Measurements from ENCODE around the gene CELF4. TPM values are rescaled to one million over a fixed set of nuclear protein-coding genes. Genes with fewer than 3 reads are reported as not detected.

Gene CELF4
- total and polyA plus RNA-seq, 2 of the 4 experiments (the other 2 are of a cell fraction) = not detected

DNA sequence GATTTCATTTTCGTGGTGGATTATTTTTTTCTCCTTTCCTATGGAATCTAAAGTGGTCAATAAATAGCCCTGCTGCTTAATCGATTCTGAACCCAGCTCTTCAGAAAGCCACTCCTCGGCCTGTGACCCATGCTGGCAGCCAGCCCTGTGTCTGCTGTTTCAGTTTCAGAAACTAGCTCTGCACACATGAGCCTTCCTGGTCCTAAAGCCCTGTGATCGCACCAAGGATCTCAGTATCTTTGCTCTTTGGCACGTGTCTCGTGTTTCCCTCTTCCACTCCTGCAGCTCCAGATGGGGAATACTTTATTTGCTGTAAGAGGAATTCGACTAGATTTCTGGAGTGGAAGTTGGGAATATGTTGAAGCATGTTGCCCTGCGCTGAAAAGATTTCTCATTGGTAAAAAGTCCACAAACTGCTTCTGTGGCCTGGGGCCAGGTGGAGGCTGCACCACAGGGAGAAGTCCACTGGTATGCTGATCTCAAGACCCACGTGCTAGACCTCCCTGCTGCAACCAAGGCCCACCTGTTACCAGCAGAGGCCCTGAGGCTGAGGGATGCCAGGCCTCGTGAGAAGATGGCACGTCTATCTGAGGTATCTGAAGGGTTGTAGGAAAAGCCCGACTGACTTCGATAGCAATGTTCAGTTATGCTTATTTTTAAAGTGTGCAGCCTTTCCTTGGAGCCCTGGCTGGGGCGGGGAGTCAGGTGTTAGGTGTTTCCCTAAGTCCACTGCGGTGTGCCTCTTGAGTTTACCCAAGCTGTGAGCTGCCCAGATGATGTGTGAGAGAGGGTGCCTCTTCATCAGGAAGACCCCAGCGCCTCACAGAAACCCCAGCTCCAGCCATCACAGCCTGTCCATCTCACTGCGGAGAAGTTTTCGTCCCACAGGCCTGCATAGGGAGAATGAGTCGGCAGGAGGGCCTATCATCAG is 33.6 kb upstream of the CELF4 start:
- Histone ChIP-seq H3K4me2 (ENCODE audit: low read depth, low read length) (no peak overlapping the region), H2BK15ac (ENCODE audit: low read depth, low read length) (no peak overlapping the region), H3K36me3 (ENCODE audit: control insufficient read depth, insufficient read depth, low read length) (no peaks in the 10 kb centered on the region), H3K9me1 (ENCODE audit: insufficient read depth, low read length) (no peaks in the 10 kb centered on the region), H3K9me3 (ENCODE audit: control insufficient read depth, insufficient read depth, low read length) (no peaks in the 10 kb centered on the region), H2AK5ac (ENCODE audit: low read depth, low read length) (no peak overlapping the region), H3K18ac (ENCODE audit: low read depth, low read length) (no peak overlapping the region), H3K23ac (ENCODE audit: low read depth, low read length) (no peak overlapping the region), H2BK5ac (ENCODE audit: low read depth, low read length, poor library complexity, severe bottlenecking) (no peak overlapping the region), H4K8ac (ENCODE audit: low read depth in 2 of 2, low read length in 2 of 2) (no peak overlapping the region), H3K27me3 (ENCODE audit: control insufficient read depth, insufficient read depth, low read length) (no peaks in the 10 kb centered on the region), H3K4ac (ENCODE audit: low read depth, low read length) (no peak overlapping the region), H3K56ac (ENCODE audit: extremely low read depth, insufficient read depth, low read length) (no peak overlapping the region), H3K4me1 (ENCODE audit: control insufficient read depth, insufficient read depth, low read length) (no peaks in the 10 kb centered on the region), H2BK120ac (ENCODE audit: low read depth, low read length) (no peak overlapping the region), H2AK9ac (replicated peaks; ENCODE audit: low read depth, low read length, poor library complexity) (no peak overlapping the region), H3K79me1 (ENCODE audit: low read depth in 1 of 2, low read length in 2 of 2) (no peaks in the 10 kb centered on the region), H3K4me3 (ENCODE audit: insufficient read depth, low read depth, low read length) (no peak overlapping the region), H4K91ac (ENCODE audit: insufficient read depth, low read depth, low read length) (no peak overlapping the region), H4K5ac (ENCODE audit: low read depth, low read length) (no peak overlapping the region), H2BK20ac (ENCODE audit: low read depth, low read length) (no peak overlapping the region), H3K27ac (ENCODE audit: insufficient read depth, low read length) (no peak overlapping the region), H3K14ac (replicated peaks; ENCODE audit: low read depth, low read length) (no peak overlapping the region), H3K9ac (ENCODE audit: low read depth, low read length) (no peak overlapping the region), H4K20me1 (ENCODE audit: insufficient read depth, low read length) (no peaks in the 10 kb centered on the region), H2AFZ (replicated peaks; ENCODE audit: low read length, poor library complexity) (no peak overlapping the region)
- 16% methylated on average over 5 of the region's 19 CpGs; no CpG with 5 or more reads in 1 of the 2 experiments for WGBS, 2 experiments (ENCODE audit: extremely low coverage in 2 of 2, insufficient read length in 1 of 2)
- DNase-seq = no peak
- in situ Hi-C loops (cut with MboI; ENCODE audit: low sequenced_read_pairs) (no loop called here), intact Hi-C loops (cut with micrococcal nuclease) (no loop called here), dilution Hi-C loops (cut with HindIII; ENCODE audit: low sequenced_read_pairs, unreplicated experiment) (no loop called here)
- POLR2A ChIA-PET (ENCODE audit: unreplicated experiment) = no interaction called here
- CTCF ChIA-PET = no interaction called here
- BruUV-seq (replicated peaks) = no TSS peak
- TF ChIP-seq, protein P1, sequence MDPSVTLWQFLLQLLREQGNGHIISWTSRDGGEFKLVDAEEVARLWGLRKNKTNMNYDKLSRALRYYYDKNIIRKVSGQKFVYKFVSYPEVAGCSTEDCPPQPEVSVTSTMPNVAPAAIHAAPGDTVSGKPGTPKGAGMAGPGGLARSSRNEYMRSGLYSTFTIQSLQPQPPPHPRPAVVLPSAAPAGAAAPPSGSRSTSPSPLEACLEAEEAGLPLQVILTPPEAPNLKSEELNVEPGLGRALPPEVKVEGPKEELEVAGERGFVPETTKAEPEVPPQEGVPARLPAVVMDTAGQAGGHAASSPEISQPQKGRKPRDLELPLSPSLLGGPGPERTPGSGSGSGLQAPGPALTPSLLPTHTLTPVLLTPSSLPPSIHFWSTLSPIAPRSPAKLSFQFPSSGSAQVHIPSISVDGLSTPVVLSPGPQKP (IDR thresholded peaks at IDR 0.05; ENCODE audit: borderline replicate concordance, low read depth, low read length) = no peak
- TF ChIP-seq, protein P2, sequence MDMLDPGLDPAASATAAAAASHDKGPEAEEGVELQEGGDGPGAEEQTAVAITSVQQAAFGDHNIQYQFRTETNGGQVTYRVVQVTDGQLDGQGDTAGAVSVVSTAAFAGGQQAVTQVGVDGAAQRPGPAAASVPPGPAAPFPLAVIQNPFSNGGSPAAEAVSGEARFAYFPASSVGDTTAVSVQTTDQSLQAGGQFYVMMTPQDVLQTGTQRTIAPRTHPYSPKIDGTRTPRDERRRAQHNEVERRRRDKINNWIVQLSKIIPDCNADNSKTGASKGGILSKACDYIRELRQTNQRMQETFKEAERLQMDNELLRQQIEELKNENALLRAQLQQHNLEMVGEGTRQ (IDR thresholded peaks at IDR 0.05; ENCODE audit: low read depth, low read length) = no peak
- TF ChIP-seq CHD1 (IDR thresholded peaks at IDR 0.05; ENCODE audit: low read depth, low read length) (no peak), MAZ (IDR thresholded peaks at IDR 0.05; ENCODE audit: borderline replicate concordance, low read depth, low read length) (no peak), RCOR1 (IDR thresholded peaks at IDR 0.05; ENCODE audit: insufficient replicate concordance, low read length) (no peak), BHLHE40 (IDR thresholded peaks at IDR 0.05; ENCODE audit: low read depth, low read length) (no peak), FOS (IDR thresholded peaks at IDR 0.05; ENCODE audit: low read depth, low read length) (no peak)
- ATAC-seq (ENCODE audit: low read depth) = no peak
